CD4-positive, alpha-beta T cell treated with Interleukin-12 subunit alpha and Interleukin-12 subunit beta, for 1 hour (primary cell): ENCODE measurements around the gene SRP19.
"Not testable (repeated sequence)": the region's sequence is repeated elsewhere in the genome, so short reads cannot be mapped to it uniquely, and the experiment has no call there.

Source experiments
- DNase-seq: peaks from one replicate; pipeline ENCODE4 v3.0.0-alpha.2; 2020

SRP19 gene

DNA sequence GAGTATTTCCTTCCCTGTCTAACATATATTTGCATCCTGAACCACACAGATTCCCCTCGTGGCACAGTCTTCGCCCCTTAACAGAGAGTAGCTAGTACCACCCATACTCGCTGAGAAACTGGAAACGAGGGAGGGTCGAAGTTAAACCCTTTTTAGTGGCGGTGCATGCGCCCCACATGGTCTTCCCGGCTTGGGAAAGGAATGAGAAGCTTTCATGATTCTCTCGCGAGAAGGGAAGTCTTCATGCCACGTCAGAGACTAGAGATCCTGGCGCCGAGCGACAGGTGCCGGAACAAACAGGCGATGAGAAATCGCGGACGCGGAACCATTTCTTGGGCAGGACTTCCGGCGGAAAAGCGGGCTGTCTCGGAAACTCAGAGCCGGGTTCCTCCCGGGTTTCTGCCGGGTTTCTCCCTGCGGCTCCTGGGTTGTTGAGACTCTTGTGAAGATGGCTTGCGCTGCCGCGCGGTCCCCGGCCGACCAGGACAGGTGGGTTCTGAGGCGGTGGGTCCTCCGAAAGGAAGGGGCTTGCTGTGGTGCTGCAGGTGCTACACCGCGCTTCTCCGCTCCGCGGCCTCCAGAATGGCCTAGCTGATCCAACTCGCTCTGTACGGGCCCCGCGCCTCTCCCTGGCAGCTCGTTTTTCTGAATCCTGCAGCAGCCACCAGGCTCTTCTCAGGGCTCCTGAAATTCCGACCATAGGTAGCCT, at the start of gene SRP19:
Gene SRP19, plus strand, starts transcription at position 359 of the 709 bp plus-strand sequence. Its CDS starts 90 bp downstream, at position 449.
- peak; percentile 93 for DNase-seq

DNA sequence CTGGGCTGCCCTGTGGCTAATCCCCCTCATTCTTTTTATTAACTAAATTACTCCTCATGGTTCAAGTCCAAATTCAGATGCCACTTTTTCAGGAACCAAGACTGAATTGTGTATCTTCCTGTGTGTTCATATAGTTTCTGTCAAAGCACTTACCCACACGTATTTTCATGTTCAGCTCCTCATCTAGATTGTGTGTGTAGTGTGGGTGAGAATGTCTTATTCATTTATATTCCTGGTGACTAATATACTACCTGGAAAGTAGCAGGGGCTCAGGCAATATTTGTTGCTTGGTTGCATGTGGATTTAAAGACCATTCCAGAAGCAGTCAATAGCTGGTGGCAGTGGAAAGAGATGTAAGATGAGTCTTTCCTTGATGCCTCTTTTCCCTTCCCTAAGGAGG, 48.5 kb upstream of the SRP19 start:
- DNase-seq: no peak

DNA sequence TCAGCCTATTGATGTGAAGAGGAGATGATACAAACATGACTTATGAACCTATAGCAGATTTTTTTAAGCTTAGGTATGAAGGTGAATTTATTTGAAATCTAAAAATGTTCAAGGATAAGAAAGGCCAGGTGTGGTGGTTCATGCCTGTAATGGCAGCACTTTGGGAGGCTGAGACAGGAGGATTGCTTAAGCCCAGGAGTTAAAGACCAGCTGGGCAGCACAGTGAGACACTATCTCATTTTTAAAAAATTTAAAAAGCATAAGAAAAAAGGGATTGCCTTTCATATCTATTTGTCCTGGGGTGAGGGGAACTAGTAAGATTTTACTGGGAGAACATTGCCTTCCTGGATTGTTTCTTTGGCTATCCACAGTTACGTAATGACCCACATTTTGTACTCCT, 40.8 kb upstream of the SRP19 start:
- DNase-seq: no peak

DNA sequence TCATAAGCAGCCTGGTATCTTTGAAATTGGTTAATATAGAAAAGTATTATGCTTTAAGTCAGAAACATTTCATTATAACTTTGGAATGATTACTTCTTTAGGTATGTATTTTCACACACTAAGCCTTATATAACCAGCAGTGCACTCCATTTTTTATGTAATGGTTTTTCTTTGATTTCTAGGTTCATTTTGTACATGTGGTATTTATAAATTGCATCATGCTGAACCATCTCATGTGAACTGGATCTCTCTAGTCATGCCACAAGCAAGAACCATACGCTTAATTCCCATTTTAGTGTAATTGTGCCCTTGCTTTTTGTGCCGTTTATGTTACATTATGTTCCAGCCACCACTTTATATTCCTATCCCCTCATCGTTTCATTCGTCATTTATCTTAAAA, 38.6 kb upstream of the SRP19 start:
- no peak for DNase-seq

DNA sequence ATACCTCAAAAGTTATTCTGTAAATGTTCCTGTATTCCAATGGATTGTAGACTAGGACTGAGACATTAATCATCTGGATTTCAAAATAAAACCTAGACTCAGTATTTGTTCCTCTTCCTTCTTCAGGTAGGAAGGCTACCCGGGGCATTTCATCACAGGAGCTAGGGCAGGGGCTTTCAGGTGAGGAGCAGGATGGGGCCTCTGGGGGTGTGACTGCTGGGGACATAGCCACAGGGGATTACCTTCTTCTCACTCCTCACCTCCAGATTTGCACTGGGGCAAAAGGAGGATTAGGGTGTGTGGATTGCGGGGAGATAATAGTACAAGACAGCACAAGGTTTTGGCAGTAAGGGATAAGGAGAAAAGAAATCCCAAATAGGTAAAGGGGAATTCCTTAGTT, 37.9 kb upstream of the SRP19 start:
- no peak for DNase-seq

DNA sequence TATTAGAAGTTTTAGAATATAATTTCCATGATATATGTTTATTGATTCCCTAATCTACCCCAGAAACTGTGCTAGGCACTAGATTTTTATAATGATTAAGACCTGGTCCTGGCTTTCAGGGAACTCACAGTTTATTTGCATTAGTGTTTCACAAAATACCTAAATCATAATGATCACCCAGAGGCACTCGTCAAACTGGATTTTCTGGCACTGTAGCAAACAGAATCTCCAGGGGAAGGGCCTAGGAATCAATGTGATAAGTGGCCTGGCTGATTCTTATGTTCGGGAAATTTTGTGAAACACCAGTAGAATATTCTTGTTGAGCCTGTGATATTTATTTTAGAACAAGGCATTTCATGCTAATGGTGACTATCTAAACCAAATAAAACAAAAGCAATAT, 37.4 kb upstream of the SRP19 start:
- no peak for DNase-seq

DNA sequence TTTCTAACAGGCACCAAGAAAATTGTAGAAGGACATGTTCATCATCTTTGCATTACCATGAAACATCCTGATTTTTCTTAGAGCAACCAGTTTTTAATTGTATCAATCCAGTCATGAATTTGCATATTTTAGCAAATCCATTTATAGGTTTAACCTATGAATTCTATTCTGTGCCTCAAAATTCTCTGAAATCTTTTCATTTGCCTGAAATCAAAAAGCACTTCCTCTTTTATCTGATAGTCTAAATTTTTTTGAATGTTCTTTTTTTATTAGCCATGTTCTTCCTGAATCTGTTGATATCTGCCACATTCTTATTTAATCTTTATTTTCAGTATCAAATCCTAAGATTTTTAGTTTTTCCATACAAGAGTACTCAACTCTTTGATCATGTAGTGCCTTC, 36.9 kb upstream of the SRP19 start:
- no peak for DNase-seq

DNA sequence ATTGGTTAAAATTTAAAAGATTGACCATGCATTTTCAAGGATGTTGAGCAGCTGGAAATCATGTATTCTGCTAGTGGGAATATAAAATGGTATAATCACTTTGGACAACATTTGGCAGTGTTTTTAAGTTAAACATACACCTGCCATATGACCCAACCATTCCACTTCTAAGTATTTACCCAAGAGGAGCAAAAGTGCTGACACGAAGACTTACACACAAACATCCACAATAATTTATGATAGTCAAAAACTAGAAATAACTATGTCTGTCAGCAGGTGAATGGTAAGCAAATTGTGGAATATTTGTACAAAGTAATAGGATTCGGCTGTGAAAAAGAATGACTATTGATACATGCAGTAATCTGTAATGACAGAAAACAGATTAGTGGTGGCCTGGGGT, 30.7 kb upstream of the SRP19 start:
- DNase-seq: no peak

DNA sequence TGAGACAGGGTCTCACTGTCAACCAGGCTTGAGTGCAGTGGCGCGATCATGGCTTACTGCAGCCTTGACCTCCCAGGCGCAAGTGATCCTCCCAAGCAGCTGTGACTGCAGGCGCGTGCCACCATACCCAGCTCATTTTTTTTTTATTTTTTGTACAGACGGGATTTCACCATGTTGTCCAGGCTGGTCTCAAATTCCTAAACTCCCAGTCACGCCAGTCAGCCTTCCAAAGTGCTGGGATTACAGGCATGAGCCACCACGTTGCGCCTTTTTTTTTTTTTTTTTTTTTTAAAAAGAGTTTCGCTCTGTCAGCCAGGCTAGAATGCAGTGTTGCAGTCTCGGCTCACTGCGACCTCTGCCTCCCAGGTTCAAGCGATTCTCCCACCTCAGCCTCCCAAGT, 27.1 kb upstream of the SRP19 start:
- no peak for DNase-seq

DNA sequence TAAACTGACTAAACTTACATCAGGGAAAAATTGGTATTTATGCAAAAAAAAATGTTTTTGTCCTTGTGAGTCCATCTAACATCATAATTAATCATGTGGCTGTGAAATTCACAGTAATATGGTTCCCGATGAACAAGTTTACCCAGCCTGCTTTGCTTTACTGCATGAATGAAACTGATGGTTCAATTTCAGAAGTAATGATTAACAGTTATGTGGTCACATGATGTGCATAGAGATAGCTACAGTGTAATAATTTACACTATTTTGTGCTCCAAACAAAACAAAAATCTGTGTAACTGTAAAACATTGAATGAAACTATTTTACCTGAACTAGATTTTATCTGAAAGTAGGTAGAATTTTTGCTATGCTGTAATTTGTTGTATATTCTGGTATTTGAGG, 16.6 kb upstream of the SRP19 start:
- no peak for DNase-seq

DNA sequence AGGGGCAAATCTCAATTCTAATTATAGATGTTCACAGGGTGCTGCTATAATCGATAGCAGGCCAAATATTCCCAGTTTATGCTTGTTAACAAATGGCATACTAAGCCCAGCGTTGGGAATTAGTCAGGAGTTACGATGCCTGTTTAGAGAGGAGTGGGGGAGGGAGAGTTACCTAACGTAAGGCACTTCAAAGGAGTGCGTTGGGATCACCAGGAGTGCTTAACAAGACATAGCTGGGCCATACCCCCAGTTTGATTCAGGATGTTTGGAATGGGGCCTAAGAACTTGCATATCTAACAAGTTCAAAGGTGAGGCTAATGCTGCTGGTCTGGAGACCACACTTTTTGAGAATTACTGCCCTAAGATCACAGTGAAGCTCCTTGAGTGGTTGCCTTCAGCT, 14.5 kb upstream of the SRP19 start:
- DNase-seq: no peak

DNA sequence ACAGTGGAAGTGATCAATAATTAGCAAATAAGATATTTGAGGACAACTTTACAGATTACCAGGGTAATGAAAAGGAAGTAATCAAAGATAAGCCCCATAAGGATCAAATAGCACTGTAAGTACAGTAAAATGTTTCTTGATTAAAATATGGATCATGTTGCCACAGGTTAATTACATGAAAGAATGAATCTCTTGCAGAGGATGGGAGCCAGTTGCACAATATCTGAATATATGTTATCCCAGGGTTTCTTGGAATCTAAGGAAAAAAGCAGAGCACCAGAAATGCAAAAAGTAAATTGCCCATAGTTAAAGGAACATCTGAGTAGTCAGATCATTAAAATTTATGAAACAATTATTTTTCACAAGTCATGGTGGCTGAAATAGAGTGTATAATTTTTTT, 13.8 kb upstream of the SRP19 start:
- no peak for DNase-seq

DNA sequence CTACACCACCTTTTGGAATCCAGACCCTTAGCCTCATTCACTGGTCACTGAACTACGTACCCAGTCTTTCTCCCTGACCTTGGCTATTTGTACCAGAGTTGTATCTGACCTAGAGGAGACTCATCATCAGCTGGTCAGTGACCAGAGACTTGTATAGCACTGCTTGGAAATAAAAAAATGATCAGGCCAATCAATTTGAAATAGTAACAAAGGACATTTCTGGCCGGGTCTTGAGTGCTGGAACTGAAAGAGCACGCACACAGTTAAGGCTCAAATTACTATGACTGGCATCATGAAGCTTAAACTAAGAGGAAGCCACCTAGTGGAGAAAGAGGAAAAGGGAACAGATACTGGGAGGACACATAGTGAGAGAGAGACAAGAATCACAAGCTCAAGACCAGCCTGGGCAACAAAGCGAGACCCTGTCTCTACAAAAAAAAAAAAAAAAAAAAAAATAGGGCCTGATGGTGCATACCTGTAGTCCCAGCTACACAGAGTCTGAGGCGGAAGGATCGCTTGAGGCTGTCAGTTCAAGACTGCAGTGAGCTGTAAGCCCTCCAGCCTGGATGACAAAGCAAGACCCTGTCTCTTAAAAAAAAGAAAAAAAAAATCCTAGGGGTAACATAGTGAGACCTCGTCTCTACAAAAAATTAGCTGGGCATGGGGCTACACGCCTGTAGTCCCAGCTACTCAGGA, 12.8 kb upstream of the SRP19 start:
- peak; percentile 59 for DNase-seq

DNA sequence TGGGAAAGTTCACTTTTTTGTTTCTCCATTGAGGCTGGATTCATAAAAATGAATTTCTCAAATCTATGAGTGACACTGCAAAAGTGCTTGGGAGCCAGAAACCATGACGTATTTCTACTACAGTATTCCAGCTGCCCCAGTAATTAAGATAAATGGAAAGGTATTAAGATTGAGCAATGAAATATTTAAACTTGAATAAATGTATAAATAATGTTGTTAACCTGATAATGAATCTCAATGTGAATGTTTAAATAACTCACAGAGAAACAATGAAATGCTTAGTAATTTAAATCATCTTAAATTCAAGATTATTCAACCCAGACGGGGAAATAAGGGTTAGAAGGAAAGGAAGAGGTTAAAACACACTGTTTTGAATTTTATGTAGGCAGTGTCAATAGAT, 11.2 kb upstream of the SRP19 start:
- no peak for DNase-seq

DNA sequence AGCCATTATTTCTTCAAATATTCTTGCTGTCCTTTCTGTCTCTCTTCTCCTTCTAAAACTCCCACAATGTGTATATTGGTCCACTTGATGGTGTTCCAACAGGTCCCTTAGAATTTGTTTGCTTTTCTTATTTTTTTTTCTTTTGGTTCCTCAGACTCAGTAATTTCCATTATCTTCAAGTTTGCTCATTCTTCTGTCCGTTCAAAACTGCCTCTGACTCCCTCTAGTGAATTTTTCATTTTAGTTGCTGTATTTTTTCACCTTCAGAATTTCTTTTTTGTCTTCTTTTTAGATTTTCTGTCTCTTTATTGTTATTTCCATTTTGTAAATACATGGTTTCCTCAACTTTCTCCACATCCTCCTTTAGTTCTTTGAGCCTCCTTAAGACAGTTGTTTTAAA, 6.4 kb upstream of the SRP19 start:
- DNase-seq: no peak

DNA sequence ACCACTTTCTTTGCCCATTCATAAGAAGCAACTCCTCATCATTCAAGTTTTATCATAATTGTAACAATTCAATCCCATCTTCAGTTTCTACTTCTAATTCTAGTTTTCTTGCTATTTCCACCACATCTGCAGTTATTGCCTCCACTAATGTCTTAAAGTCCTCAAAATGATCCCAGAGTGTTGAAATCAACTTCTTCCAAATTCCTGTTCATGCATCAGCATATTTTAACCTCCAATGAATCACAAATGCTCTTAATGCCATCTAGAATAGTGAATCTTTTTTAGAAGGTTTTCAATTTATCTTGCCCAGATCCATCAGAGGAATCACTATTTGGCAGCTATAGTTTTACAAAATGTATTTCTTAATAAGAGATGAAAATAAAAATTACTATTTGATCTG, 3.2 kb upstream of the SRP19 start:
- no peak for DNase-seq

DNA sequence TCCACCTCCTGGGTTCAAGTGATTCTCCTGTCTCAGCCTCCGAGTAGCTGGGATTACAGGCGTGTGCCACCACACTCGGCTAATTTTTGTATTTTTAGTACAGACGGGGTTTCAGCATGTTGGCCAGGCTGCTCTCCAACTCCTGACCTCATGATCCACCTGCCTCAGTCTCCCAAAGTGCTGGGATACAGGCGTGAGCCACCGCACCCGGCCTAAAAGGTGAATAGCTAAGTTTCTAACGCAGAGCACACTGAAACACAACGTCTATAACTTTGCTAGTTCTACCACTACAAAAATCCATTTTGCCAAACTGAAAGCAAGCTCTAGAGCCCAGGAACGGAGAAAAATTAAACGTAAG, 537 bp upstream of the SRP19 start:
- DNase-seq: not testable (repeated sequence)

DNA sequence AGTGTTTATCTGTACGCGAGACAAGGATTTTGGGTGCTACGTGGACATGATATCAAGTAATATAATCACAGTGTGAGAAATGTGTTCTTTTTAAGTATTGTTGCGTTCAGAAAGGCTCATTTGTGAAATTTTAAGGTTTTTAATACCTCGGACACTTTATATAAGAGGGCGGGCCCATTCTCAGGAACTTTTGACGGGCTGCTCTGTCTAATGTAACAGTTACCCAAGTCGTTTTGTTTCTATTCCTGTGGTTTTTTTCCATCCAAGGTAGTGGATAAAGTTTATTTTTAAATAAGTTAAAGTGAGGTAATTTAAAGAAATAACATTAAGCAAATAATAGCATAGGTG, 525 bp downstream of the SRP19 start:
- no peak for DNase-seq

DNA sequence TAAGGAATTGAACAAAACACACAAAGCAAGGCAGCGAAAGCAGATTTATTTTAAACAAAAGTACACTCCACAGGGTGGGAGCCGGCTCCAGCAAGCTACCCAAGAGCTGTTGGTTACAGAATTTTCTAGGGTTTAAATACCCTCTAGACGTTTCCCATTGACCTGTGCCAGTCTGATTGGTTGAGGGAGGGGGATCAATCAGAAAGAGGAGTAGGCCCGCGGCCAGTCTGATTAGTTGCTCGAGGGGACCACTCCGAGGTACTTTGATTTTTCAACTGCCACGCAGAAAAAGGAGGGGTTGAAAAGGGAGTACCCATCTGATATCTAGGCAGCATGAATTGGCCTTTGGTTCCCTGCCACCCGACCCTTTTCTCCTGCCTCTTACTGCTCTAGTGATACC, 998 bp downstream of the SRP19 start:
- DNase-seq: no peak

DNA sequence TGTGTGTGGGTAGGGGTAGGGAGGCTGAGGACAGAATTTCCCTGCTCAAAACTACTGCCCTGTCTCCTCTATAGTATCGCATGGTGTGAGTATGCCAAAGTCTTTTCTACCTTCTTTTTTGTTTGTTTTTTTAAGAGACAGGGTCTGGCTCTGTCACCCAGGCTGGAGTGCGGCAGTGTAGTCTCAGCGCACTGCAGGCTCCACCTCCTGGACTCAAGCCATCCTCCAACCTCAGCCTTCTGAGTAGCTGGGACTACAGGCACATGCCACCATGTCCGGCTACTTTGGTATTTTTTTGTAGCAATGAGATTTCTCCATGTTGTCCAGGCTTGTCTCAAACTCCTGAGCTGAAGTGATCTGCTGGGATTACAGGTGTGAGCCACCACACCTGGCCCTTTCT, 2.5 kb downstream of the SRP19 start:
- no peak for DNase-seq

DNA sequence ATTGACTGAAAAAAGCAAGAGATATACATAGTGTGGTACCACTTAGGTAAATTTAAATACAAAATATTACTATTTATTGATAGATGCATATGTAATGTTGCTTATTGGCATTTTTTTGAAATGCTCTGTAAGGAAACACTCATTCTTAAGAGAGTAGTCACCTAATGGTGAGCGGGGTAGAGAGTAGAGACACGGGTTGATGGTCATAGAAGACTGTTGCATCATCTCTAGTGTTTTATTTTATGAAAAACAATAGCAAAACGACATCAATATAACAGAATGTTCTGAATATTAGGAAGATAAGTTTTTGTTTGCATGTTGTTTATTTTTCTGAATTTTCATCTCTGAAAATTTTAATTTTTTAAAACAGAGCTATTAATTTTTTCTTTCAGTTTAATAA, 4.0 kb downstream of the SRP19 start:
- DNase-seq: no peak

DNA sequence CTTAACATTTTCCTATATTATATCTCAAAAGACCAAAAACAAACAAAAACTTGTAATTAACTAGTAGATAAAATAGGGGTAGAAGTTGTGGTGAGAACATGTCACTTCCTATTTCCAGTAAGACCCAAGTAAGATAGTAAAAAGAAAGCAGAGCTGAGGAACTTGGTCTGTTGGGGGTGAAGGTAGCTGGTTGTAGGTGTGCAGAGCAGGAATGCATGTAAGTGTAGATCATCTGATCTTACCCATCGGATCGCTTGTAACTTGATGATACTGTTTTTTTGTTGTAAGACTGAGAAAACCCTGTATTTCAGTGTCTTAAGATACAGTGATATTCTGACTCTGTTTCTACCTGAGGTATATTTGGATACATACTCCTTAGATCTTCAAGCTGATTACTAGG, 5.7 kb downstream of the SRP19 start:
- no peak for DNase-seq

DNA sequence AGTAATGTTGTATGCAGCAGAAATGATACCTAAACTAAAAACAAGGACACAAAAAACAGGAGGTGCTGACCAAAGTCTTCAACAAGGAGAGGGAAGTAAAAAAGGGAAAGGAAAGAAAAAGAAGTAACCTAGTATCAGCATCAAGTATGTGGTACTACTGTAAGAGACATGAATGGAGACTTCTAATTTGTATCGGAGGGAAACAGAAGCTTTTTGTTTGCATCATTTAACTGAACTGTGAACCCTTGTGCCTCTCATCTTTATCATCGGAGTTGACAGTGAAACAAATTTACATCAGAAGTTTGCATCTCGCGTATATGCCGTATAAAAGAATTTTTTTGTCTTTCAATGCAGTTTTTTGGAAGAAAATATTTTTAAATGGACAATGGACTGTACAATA, 6.3 kb downstream of the SRP19 start:
- DNase-seq: no peak

DNA sequence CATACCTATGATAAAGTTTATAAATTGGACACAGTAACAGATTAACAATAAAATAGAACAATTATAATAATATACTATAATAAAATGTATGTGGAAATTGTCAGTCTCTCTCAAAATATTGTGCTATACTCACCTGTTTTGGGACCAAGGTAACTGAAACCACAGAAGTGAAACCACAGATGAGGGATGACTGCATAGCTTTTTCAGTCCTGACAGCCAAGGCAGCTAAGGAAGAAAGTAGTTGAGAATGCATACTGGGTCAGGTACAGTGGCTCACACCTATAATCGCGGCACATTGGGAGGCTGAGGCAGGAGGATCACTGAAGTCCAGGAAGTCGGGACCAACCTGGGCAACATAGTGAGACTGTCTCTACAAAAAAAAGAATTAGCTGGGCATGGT, 8.9 kb downstream of the SRP19 start:
- DNase-seq: peak; percentile 25

DNA sequence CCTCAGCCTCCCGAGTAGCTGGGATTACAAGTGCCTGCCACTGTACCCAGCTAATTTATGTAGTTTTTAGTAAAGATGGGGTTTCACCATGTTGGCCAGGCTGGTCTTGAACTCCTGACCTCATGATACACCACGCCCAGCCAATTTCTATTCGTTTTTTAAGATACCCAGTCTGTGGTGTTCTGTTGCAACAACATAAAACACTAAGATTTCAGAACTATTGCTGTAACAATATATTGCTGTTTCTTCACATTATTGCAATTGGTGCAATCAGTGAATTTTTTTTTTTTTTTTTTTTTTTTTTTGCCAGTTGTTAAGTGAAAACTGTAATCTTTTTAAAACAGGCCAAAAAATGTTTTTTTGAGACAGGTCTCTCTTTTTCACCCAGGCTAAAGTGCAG, 9.9 kb downstream of the SRP19 start:
- no peak for DNase-seq
